ENCODE measurements around the gene FBXO33.

DNA sequence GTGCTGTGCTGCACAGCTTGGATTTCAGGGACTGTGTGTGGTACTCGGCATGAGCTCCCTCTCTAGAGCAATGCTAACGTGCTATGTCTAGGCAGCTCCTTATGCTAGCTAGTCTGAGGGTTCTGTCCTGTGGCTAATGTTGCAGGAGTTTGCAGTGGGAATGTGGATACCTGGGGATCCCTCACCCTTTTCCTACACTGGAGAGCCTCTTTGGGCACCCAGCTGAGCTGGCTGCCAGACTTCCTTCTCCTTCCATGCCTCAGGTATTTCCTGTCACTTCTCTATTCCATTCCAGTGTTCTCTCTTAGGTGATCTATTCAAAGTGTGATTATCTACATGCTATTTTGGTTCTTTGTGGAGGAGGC, 64.9 kb downstream of the FBXO33 start:
- TF ChIP-seq, protein P1, sequence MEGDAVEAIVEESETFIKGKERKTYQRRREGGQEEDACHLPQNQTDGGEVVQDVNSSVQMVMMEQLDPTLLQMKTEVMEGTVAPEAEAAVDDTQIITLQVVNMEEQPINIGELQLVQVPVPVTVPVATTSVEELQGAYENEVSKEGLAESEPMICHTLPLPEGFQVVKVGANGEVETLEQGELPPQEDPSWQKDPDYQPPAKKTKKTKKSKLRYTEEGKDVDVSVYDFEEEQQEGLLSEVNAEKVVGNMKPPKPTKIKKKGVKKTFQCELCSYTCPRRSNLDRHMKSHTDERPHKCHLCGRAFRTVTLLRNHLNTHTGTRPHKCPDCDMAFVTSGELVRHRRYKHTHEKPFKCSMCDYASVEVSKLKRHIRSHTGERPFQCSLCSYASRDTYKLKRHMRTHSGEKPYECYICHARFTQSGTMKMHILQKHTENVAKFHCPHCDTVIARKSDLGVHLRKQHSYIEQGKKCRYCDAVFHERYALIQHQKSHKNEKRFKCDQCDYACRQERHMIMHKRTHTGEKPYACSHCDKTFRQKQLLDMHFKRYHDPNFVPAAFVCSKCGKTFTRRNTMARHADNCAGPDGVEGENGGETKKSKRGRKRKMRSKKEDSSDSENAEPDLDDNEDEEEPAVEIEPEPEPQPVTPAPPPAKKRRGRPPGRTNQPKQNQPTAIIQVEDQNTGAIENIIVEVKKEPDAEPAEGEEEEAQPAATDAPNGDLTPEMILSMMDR (conservative IDR thresholded peaks at IDR 0.05; ENCODE audit: low read length): no peak
- no peak for TF ChIP-seq EZH2phosphoT487 (IDR thresholded peaks at IDR 0.05; ENCODE audit: borderline replicate concordance)

Measured in Loucy (cell line).